Spleen (tissue), 11 donors: ENCODE results near the gene RPL34. TPM values are rescaled to one million over a fixed set of nuclear protein-coding genes. Genes with fewer than 3 reads are reported as not detected.

ENCODE experiments used
- DNase-seq: peaks from one replicate; pipeline ENCODE4 v3.0.0-alpha.2; 2020
- H3K27ac ChIP-seq, 8 donors: fragments of 200-600 bp; sonication (generic) in 7 of 8; 1 replicate in 4 of 8; 2 replicates in 4 of 8; pipeline versions ENCODE4 v1.5.0 to v1.8.0; 2016 to 2021; ENCODE audit warnings: inconsistent platforms in 4 of 8, mild to moderate bottlenecking in 4 of 8, moderate library complexity in 1 of 8
- H3K27me3 ChIP-seq, 7 donors: fragments of 200-600 bp; sonication (generic) in 6 of 7; replicated peaks in 1 of 7; 1 replicate in 4 of 7; 2 replicates in 3 of 7; pipeline versions ENCODE4 v1.5.0 to v1.8.0; 2016 to 2021; ENCODE audit warnings: inconsistent platforms in 3 of 7, mild to moderate bottlenecking in 1 of 7
- H3K36me3 ChIP-seq, 6 donors: fragments of 200-600 bp; sonication (generic) in 5 of 6; 1 replicate in 4 of 6; 2 replicates in 2 of 6; pipeline versions ENCODE4 v1.5.0 to v1.8.0; 2016 to 2021; ENCODE audit warnings: inconsistent platforms in 2 of 6
- H3K4me1 ChIP-seq, 6 donors: fragments of 200-600 bp; sonication (generic) in 5 of 6; 1 replicate in 3 of 6; 2 replicates in 3 of 6; pipeline versions ENCODE4 v1.5.0 to v1.8.0; 2016 to 2021; ENCODE audit warnings: inconsistent platforms in 3 of 6
- H3K4me3 ChIP-seq, 8 donors: fragments of 200-600 bp; sonication (generic) in 7 of 8; 1 replicate in 4 of 8; 2 replicates in 4 of 8; pipeline versions ENCODE4 v1.5.0 to v1.8.0; 2016 to 2021; ENCODE audit warnings: inconsistent platforms in 4 of 8, mild to moderate bottlenecking in 4 of 8, moderate library complexity in 2 of 8
- H3K9me3 ChIP-seq, 8 donors: fragments of 200-600 bp; sonication (generic) in 7 of 8; 1 replicate in 4 of 8; 2 replicates in 4 of 8; pipeline versions ENCODE4 v1.5.0 to v1.8.0; 2016 to 2021; ENCODE audit warnings: inconsistent platforms in 4 of 8
- CTCF ChIP-seq, 11 experiments: fragments of 200-600 bp in 7 of 11; fragments of 450-650 bp in 4 of 11; sonication (generic) in 4 of 11; IDR thresholded peaks in 8 of 11; conservative IDR thresholded peaks in 3 of 11; 1 replicate in 7 of 11; 2 replicates in 4 of 11; pipeline versions ENCODE4 v1.4.0 to v1.8.0; 2016 to 2021; ENCODE audit warnings: antibody characterized with exemption in 11 of 11, inconsistent platforms in 4 of 11, mild to moderate bottlenecking in 1 of 11
- POLR2A ChIP-seq, 3 donors: fragments of 450-650 bp; IDR thresholded peaks; one replicate each; pipeline ENCODE4 v1.5.1; 2017; ENCODE audit warnings: antibody characterized with exemption in 3 of 3, mild to moderate bottlenecking in 1 of 3
- POLR2AphosphoS5 ChIP-seq, 3 donors: sonication (generic); formaldehyde crosslinking; IDR thresholded peaks; one replicate each; pipeline ENCODE4 v1.5.1; 2017; ENCODE audit warnings: antibody characterized with exemption in 3 of 3
- WGBS, 5 donors: extraction: QIAGEN DNeasy Blood & Tissue Kit in 3 of 5; methylation state at CpG; one replicate each; pipeline versions ENCODE4 v1.1.5 to v1.1.7; 2013 to 2018; 5-methylcytosine and 5-hydroxymethylcytosine counted together
- intact Hi-C: fragments of 100-400 bp; cut with DNase I; formaldehyde crosslinking; loops from one replicate; pipeline ENCODE4 v1.15.0; 2023; ENCODE audit warnings: low total_unique reads
- polyA plus RNA-seq, 3 donors: library from polyadenylated mRNA; stranded (reverse); fragments of 200-250 nt; gene quantifications; one replicate each; pipeline ENCODE4 v1.2.1, GENCODE V29; 2013
- total RNA-seq, 7 donors: library from RNA; depleted of rRNA in 3 of 7; stranded (reverse); fragments of >200 nt in 3 of 7; fragmentation: NEBNext Ultra II Directional in 4 of 7; extraction: Animal tissue kit (Norgen Biotek cat#: 25700) in 4 of 7; gene quantifications; one replicate each; pipeline versions ENCODE4 v1.1.0 to v1.2.1, GENCODE V29; 2016 to 2021
- donor health status: healthy with polysubstance abuse.
- donor health status: DM: no; HTN: no; CAD: no; lungs with moderate emphysema.
- donor health status: DM: no; HTN: no; CAD: no.
- donor health status: Bipolar disorder and iron deficiency.
- donor health status: healthy.
- donor health status: DM: no; HTN: no; CAD: no.
- donor health status: DM: yes; HTN: yes; CAD: no.

RPL34 gene
- total and polyA plus RNA-seq, 10 donors: 845 to 15,266 (median 1,300) TPM

GRCh38 chr4:108601532-108601931, 18.8 kb upstream of the RPL34 start:
- no peak for DNase-seq
- H3K9me3 ChIP-seq: peaks cover 0 to 6% (median 0%) of the 10 kb centered on the region in 8 donors
- no peaks in the 10 kb centered on the region for H3K27me3 ChIP-seq
- intact Hi-C loops: no loop called here
- WGBS, 5 donors: 68 to 80% (median 78%) methylated on average over 1 of the region's 1 CpG
- no peak overlapping the region for H3K4me3 ChIP-seq
- H3K27ac ChIP-seq: no peak overlapping the region
- H3K4me1 ChIP-seq: no peaks in the 10 kb centered on the region
- H3K36me3 ChIP-seq: no peaks in the 10 kb centered on the region
- TF ChIP-seq CTCF (IDR thresholded peaks at IDR 0.05 in 8 of 11, conservative IDR thresholded peaks at IDR 0.05 in 3 of 11) (no peak), POLR2A (IDR thresholded peaks at IDR 0.05) (no peak), POLR2AphosphoS5 (IDR thresholded peaks at IDR 0.05) (no peak)

GRCh38 chr4:108602163-108602562, 18.2 kb upstream of the RPL34 start:
- no peak for TF ChIP-seq POLR2AphosphoS5 (IDR thresholded peaks at IDR 0.05)
- no peak for TF ChIP-seq POLR2A (IDR thresholded peaks at IDR 0.05)
- no peak for TF ChIP-seq CTCF (IDR thresholded peaks at IDR 0.05 in 8 of 11, conservative IDR thresholded peaks at IDR 0.05 in 3 of 11)
- no peak overlapping the region for H3K27ac ChIP-seq
- 81 to 92% (median 91%) methylated on average over 3 of the region's 3 CpGs for WGBS, 5 donors
- H3K4me3 ChIP-seq: no peak overlapping the region
- H3K27me3 ChIP-seq: no peaks in the 10 kb centered on the region
- intact Hi-C loops: no loop called here
- no peaks in the 10 kb centered on the region for H3K4me1 ChIP-seq
- no peaks in the 10 kb centered on the region for H3K36me3 ChIP-seq
- peaks cover 0 to 9% (median 0%) of the 10 kb centered on the region in 8 donors for H3K9me3 ChIP-seq
- no peak for DNase-seq

GRCh38 chr4:108607079-108607815, 13.1 kb upstream of the RPL34 start:
- no peaks in the 10 kb centered on the region for H3K4me1 ChIP-seq
- no peak overlapping the region for H3K27ac ChIP-seq
- H3K4me3 ChIP-seq: no peak overlapping the region
- no peaks in the 10 kb centered on the region for H3K27me3 ChIP-seq
- no peaks in the 10 kb centered on the region for H3K36me3 ChIP-seq
- DNase-seq: no peak
- intact Hi-C loops: no loop called here
- TF ChIP-seq CTCF (IDR thresholded peaks at IDR 0.05 in 8 of 11, conservative IDR thresholded peaks at IDR 0.05 in 3 of 11) (no peak), POLR2AphosphoS5 (IDR thresholded peaks at IDR 0.05) (no peak), POLR2A (IDR thresholded peaks at IDR 0.05) (no peak)
- WGBS, 5 donors: 82 to 96% (median 93%) methylated on average over 4 of the region's 4 CpGs
- peaks cover 0 to 9% (median 0%) of the 10 kb centered on the region in 8 donors for H3K9me3 ChIP-seq

GRCh38 chr4:108611365-108611764, 9.0 kb upstream of the RPL34 start:
- no peak for TF ChIP-seq POLR2AphosphoS5 (IDR thresholded peaks at IDR 0.05)
- no peak for TF ChIP-seq POLR2A (IDR thresholded peaks at IDR 0.05)
- no peak for TF ChIP-seq CTCF (IDR thresholded peaks at IDR 0.05 in 8 of 11, conservative IDR thresholded peaks at IDR 0.05 in 3 of 11)
- Histone ChIP-seq H3K27me3 (no peaks in the 10 kb centered on the region), H3K9me3 (peaks cover 0 to 13% (median 6%) of the 10 kb centered on the region in 8 donors), H3K36me3 (peaks cover 0 to 3% (median 0%) of the 10 kb centered on the region in 6 donors), H3K4me1 (no peaks in the 10 kb centered on the region), H3K4me3 (peak overlapping the region in 2 of 8 donors; percentile 12 to 20), H3K27ac (no peak overlapping the region)
- WGBS, 5 donors: 67 to 81% (median 79%) methylated on average over 10 of the region's 10 CpGs
- no peak for DNase-seq
- intact Hi-C loops: no loop called here
